ENCODE measurements around the gene MIOX.
A peak's percentile ranks its signal among the peaks of the same experiment; 100 is the strongest.
"Not testable (repeated sequence)": the region's sequence is repeated elsewhere in the genome, so short reads cannot be mapped to it uniquely, and the experiment has no call there.

MIOX gene

DNA sequence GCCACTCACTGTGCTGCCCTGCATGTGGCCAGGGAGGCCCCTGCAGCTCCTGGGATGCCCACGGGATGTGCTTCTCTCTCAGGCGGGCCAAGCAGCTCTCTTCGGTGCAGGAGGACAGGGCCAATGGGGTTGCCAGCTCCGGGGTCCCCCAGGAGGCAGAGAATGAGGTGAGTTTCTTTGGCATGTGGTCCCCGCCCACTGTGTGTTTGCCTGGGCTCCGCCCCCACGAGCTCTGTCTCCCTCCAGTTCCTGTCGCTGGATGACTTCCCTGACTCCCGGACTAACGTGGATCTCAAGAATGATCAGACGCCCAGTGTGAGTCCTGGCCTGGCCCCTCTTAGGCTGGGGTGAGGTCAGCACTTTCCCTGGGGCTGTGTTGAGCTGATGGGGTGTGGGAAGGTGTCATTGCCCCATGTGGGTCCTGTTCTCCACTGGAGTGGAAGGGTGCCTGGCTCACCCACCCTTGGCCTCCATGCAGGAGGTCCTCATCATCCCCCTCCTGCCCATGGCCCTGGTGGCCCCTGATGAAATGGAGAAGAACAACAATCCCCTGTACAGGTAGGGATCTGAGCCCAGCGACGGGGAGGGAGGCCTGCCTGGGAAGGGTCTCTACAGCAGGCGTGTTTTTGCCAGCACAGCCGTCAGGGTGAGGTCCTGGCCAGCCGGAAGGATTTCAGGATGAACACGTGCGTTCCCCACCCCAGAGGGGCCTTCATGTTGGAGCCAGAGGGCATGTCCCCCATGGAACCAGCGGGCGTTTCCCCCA lies 31.0 kb downstream of the MIOX start:
- TF ChIP-seq POLR2A (IDR thresholded peaks at IDR 0.05; ENCODE audit: low read depth, low read length), result no peak
- FAIRE-seq (no peak), DNase-seq (ENCODE audit: insufficient read length, low spot score) (no peak)

DNA sequence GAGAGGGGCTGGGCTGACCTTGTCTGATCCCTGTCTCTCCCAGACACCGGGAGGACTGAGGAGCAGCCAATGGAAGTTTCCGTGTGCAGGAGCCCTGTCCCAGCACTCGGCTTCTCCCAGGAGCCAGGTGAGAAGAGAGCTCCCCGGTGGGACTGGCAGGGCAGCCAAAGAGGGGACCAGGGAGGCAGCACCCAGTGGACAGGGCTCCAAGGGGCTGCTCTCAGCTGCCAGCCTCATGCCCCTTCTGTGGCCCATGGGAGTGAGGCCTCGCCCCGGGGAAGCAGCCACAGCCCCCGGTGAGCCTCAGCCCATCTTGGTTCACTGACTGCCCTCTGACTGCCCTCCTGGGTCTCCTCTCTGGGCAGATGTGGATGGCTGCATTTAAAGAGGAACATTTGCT lies 31.9 kb downstream of the MIOX start:
- FAIRE-seq (no peak), DNase-seq (ENCODE audit: insufficient read length, low spot score) (no peak)
- TF ChIP-seq POLR2A (IDR thresholded peaks at IDR 0.05; ENCODE audit: low read depth, low read length), result no peak

GRCh38 chr22:50519151-50519550 lies 32.5 kb downstream of the MIOX start:
- DNase-seq (ENCODE audit: insufficient read length, low spot score), result no peak
- FAIRE-seq, result no peak
- TF ChIP-seq POLR2A (IDR thresholded peaks at IDR 0.05; ENCODE audit: low read depth, low read length), result no peak

- DNase-seq (ENCODE audit: insufficient read length, low spot score); FAIRE-seq: not testable (repeated sequence)
Observed at GRCh38 chr22:50520184-50520583, 33.5 kb downstream of the MIOX start.

GRCh38 chr22:50520826-50521453 lies 34.3 kb downstream of the MIOX start:
- DNase-seq (ENCODE audit: insufficient read length, low spot score) (no peak), FAIRE-seq (no peak)
- no peak for TF ChIP-seq POLR2A (IDR thresholded peaks at IDR 0.05; ENCODE audit: low read depth, low read length)

GRCh38 chr22:50521710-50522109 lies 35.1 kb downstream of the MIOX start:
- no peak for TF ChIP-seq POLR2A (IDR thresholded peaks at IDR 0.05; ENCODE audit: low read depth, low read length)
- no peak for DNase-seq (ENCODE audit: insufficient read length, low spot score)
- no peak for FAIRE-seq

GRCh38 chr22:50522208-50522805 lies 35.6 kb downstream of the MIOX start:
- FAIRE-seq (no peak), DNase-seq (ENCODE audit: insufficient read length, low spot score) (no peak)
- TF ChIP-seq POLR2A (IDR thresholded peaks at IDR 0.05; ENCODE audit: low read depth, low read length), result no peak

- FAIRE-seq (no peak), DNase-seq (ENCODE audit: insufficient read length, low spot score) (no peak)
- TF ChIP-seq POLR2A (IDR thresholded peaks at IDR 0.05; ENCODE audit: low read depth, low read length), result no peak
Observed at GRCh38 chr22:50522806-50523438, 36.3 kb downstream of the MIOX start.

DNA sequence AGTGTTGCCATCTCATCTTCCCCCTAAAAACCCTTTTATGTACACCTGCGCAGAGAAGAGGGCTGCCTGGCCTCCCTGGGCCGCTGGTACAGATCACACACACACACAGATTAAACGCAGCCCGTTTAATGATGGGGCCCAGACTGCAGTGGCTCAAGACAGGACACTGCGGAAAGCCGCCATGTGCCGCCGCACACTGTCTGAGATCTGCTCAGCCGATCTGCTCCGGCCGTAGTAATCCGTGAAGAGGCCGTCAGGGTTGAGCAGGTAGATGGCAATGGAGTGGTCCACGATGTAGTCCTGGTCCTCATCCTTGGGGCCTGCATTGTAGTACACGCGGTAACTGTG lies 36.8 kb downstream of the MIOX start:
- TF ChIP-seq POLR2A (IDR thresholded peaks at IDR 0.05; ENCODE audit: low read depth, low read length), result no peak
- FAIRE-seq, result no peak
- no peak for DNase-seq (ENCODE audit: insufficient read length, low spot score)

GRCh38 chr22:50523806-50524675 lies 37.4 kb downstream of the MIOX start:
- FAIRE-seq (no peak), DNase-seq (ENCODE audit: insufficient read length, low spot score) (no peak)
- TF ChIP-seq POLR2A (IDR thresholded peaks at IDR 0.05; ENCODE audit: low read depth, low read length), result no peak

DNA sequence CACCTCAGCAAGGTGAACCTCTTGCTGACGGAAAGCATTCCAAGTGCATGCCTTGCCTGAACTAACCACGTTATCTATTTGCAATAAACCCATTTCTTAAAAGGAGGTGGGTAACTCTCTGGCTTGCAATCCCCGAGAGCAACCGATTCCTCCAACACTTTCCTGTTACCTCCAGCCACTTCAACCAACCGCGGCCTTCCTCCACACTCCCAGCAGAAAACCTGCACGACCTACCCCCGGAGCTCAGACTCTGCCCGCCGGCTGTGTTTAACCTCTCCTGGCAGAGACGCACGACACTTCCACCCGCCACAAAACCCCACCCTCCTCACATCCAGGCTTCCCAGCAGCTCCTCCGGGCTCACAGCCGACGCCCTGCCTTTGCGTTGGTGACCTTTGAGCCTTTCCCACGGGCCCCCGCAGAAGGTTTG lies 38.0 kb downstream of the MIOX start:
- no peak for DNase-seq (ENCODE audit: insufficient read length, low spot score)
- FAIRE-seq, result no peak
- no peak for TF ChIP-seq POLR2A (IDR thresholded peaks at IDR 0.05; ENCODE audit: low read depth, low read length)

- peak; percentile 75 for TF ChIP-seq POLR2A (IDR thresholded peaks at IDR 0.05; ENCODE audit: low read depth, low read length)
- FAIRE-seq, result no peak
- peak; percentile 95 for DNase-seq (ENCODE audit: insufficient read length, low spot score)
Observed at GRCh38 chr22:50525104-50525857, 38.6 kb downstream of the MIOX start, which contains the start of gene SCO2. Gene SCO2 (minus strand): TSS chr22:50525598. CDS start chr22:50524411, 1,187 bp downstream.

DNA sequence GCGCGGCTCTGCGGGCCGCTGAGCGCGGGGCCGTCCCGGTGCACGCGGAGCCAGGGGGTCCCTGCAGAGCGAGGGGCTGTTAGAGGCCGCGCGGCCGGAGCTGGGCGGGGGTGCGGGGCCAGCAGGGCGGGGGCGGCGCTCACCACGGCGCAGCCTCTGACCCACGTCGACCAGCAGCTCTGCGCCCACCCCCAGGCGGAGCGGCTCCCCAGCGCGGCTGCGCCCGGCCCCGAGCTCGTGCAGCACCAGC lies 39.1 kb downstream of the MIOX start:
- no peak for FAIRE-seq
- no peak for DNase-seq (ENCODE audit: insufficient read length, low spot score)
- no peak for TF ChIP-seq POLR2A (IDR thresholded peaks at IDR 0.05; ENCODE audit: low read depth, low read length)

Data from H54 (cell line).